ELF-1 (cell line): ENCODE data around the gene CLEC18B.
"Not testable (repeated sequence)": the region's sequence is repeated elsewhere in the genome, so short reads cannot be mapped to it uniquely, and the experiment has no call there.

Experiments used
- DNase-seq: peaks from one replicate; pipeline ENCODE4 v3.0.0-alpha.2; 2016; ENCODE audit warnings: low read depth, low spot score

CLEC18B gene

GRCh38 chr16:74443624-74444346, 22.5 kb upstream of the CLEC18B start:
- DNase-seq = peak; percentile 14

- DNase-seq = no peak
Observed at GRCh38 chr16:74439685-74440084, 18.4 kb upstream of the CLEC18B start.

- no peak for DNase-seq
Observed at GRCh38 chr16:74438492-74438979, 17.3 kb upstream of the CLEC18B start.

- no peak for DNase-seq
Observed at GRCh38 chr16:74431516-74431915, 10.2 kb upstream of the CLEC18B start.

- DNase-seq = peak; percentile 73
Observed at GRCh38 chr16:74430036-74430712, 8.9 kb upstream of the CLEC18B start.

GRCh38 chr16:74428493-74428892, 7.2 kb upstream of the CLEC18B start:
- not testable (repeated sequence) for DNase-seq

- DNase-seq = not testable (repeated sequence)
Observed at GRCh38 chr16:74425751-74426150, 4.5 kb upstream of the CLEC18B start.

- not testable (repeated sequence) for DNase-seq
Observed at GRCh38 chr16:74423721-74424120, 2.4 kb upstream of the CLEC18B start.

- DNase-seq = not testable (repeated sequence)
Observed at GRCh38 chr16:74422086-74422485, 808 bp upstream of the CLEC18B start.

GRCh38 chr16:74421482-74421785, 156 bp upstream of the CLEC18B start:
- not testable (repeated sequence) for DNase-seq

GRCh38 chr16:74419811-74420210, 1.5 kb downstream of the CLEC18B start:
- DNase-seq = not testable (repeated sequence)

GRCh38 chr16:74417897-74418296, 3.4 kb downstream of the CLEC18B start:
- not testable (repeated sequence) for DNase-seq

- not testable (repeated sequence) for DNase-seq
Observed at GRCh38 chr16:74413920-74414319, 7.4 kb downstream of the CLEC18B start.

- not testable (repeated sequence) for DNase-seq
Observed at GRCh38 chr16:74413485-74413884, 7.8 kb downstream of the CLEC18B start.

GRCh38 chr16:74412775-74413390, 8.4 kb downstream of the CLEC18B start:
- DNase-seq = not testable (repeated sequence)

GRCh38 chr16:74412138-74412774, 9.0 kb downstream of the CLEC18B start:
- DNase-seq = not testable (repeated sequence)

GRCh38 chr16:74410981-74411380, 10.3 kb downstream of the CLEC18B start:
- DNase-seq = not testable (repeated sequence)

- not testable (repeated sequence) for DNase-seq
Observed at GRCh38 chr16:74410057-74410957, 11.0 kb downstream of the CLEC18B start.

GRCh38 chr16:74409185-74409981, 11.9 kb downstream of the CLEC18B start:
- DNase-seq = not testable (repeated sequence)

GRCh38 chr16:74407362-74407705, 13.9 kb downstream of the CLEC18B start:
- peak; percentile 60 for DNase-seq
